ENCODE data around the gene FNDC10. TPM values are rescaled to one million over a fixed set of nuclear protein-coding genes. Genes with fewer than 3 reads are reported as not detected.

FNDC10 gene
- total RNA-seq, 2 donors from 2014 or later: 0.54 to 2.7 TPM

- Histone ChIP-seq H3K4me1 (ENCODE audit: control insufficient read depth in 1 of 2, low read depth in 2 of 2) (no peaks in the 10 kb centered on the region), H3K27ac (no peak overlapping the region), H3K27me3 (replicated peaks; ENCODE audit: insufficient read depth) (no peaks in the 10 kb centered on the region), H3K9me3 (no peaks in the 10 kb centered on the region), H3K36me3 (peaks cover 3% of the 10 kb centered on the region), H3K4me3 (no peak overlapping the region)
- no peak for TF ChIP-seq CTCF (IDR thresholded peaks at IDR 0.05)
- ATAC-seq (ENCODE audit: insufficient number of reproducible peaks, low FRiP score, low read depth) (no peak), DNase-seq (ENCODE audit: low spot score) (no peak)
Measured at GRCh38 chr1:1623631-1624442, 23.9 kb upstream of the FNDC10 start.

GRCh38 chr1:1623181-1623630, 23.3 kb upstream of the FNDC10 start:
- H3K27me3 ChIP-seq (replicated peaks; ENCODE audit: insufficient read depth): no peaks in the 10 kb centered on the region
- peaks cover 3% of the 10 kb centered on the region for H3K36me3 ChIP-seq
- ATAC-seq (ENCODE audit: insufficient number of reproducible peaks, low FRiP score, low read depth) (no peak), DNase-seq (ENCODE audit: low spot score) (no peak)
- no peak for TF ChIP-seq CTCF (IDR thresholded peaks at IDR 0.05)
- no peaks in the 10 kb centered on the region for H3K9me3 ChIP-seq
- no peaks in the 10 kb centered on the region for H3K4me1 ChIP-seq (ENCODE audit: control insufficient read depth in 1 of 2, low read depth in 2 of 2)
- no peak overlapping the region for H3K27ac ChIP-seq
- no peak overlapping the region for H3K4me3 ChIP-seq

GRCh38 chr1:1622788-1623094, 22.8 kb upstream of the FNDC10 start:
- ATAC-seq (ENCODE audit: insufficient number of reproducible peaks, low FRiP score, low read depth) (no peak), DNase-seq (ENCODE audit: low spot score) (no peak)
- TF ChIP-seq CTCF (IDR thresholded peaks at IDR 0.05): no peak
- H3K9me3 ChIP-seq: no peaks in the 10 kb centered on the region
- H3K27ac ChIP-seq: no peak overlapping the region
- H3K4me3 ChIP-seq: no peak overlapping the region
- H3K36me3 ChIP-seq: peaks cover 6% of the 10 kb centered on the region
- no peaks in the 10 kb centered on the region for H3K27me3 ChIP-seq (replicated peaks; ENCODE audit: insufficient read depth)
- no peaks in the 10 kb centered on the region for H3K4me1 ChIP-seq (ENCODE audit: control insufficient read depth in 1 of 2, low read depth in 2 of 2)

GRCh38 chr1:1622010-1622787, 22.3 kb upstream of the FNDC10 start:
- Histone ChIP-seq H3K27me3 (replicated peaks; ENCODE audit: insufficient read depth) (no peaks in the 10 kb centered on the region), H3K36me3 (peaks cover 11% of the 10 kb centered on the region), H3K4me1 (ENCODE audit: control insufficient read depth in 1 of 2, low read depth in 2 of 2) (peaks cover 0 to 4% of the 10 kb centered on the region in 2 donors), H3K4me3 (no peak overlapping the region), H3K27ac (no peak overlapping the region), H3K9me3 (no peaks in the 10 kb centered on the region)
- TF ChIP-seq CTCF (IDR thresholded peaks at IDR 0.05): no peak
- ATAC-seq (ENCODE audit: insufficient number of reproducible peaks, low FRiP score, low read depth) (no peak), DNase-seq (ENCODE audit: low spot score) (no peak)

GRCh38 chr1:1621173-1622009, 21.5 kb upstream of the FNDC10 start:
- H3K4me3 ChIP-seq: no peak overlapping the region
- no peak for TF ChIP-seq CTCF (IDR thresholded peaks at IDR 0.05)
- no peaks in the 10 kb centered on the region for H3K9me3 ChIP-seq
- DNase-seq (ENCODE audit: low spot score): no peak
- H3K27me3 ChIP-seq (replicated peaks; ENCODE audit: insufficient read depth): no peaks in the 10 kb centered on the region
- no peak overlapping the region for H3K27ac ChIP-seq
- peaks cover 8% of the 10 kb centered on the region for H3K36me3 ChIP-seq
- no peak for ATAC-seq (ENCODE audit: insufficient number of reproducible peaks, low FRiP score, low read depth)
- peaks cover 6 to 12% of the 10 kb centered on the region in 2 donors for H3K4me1 ChIP-seq (ENCODE audit: control insufficient read depth in 1 of 2, low read depth in 2 of 2)
